Measurements from ENCODE around the gene WNT9B. TPM values are rescaled to one million over a fixed set of nuclear protein-coding genes. Genes with fewer than 3 reads are reported as not detected.

Gene WNT9B
- total and polyA plus RNA-seq, 4 donors: 0.08 to 0.14 (median 0.10) TPM; not detected in 1

- H3K36me3 ChIP-seq (ENCODE audit: control insufficient read depth in 4 of 4, insufficient read depth in 3 of 4, low read depth in 1 of 4, low read length in 3 of 4): no peaks in the 10 kb centered on the region
- peaks cover 3 to 17% (median 13%) of the 10 kb centered on the region in 4 donors for H3K4me1 ChIP-seq (ENCODE audit: control insufficient read depth in 4 of 4, insufficient read depth in 4 of 4, low read length in 3 of 4)
- no peak overlapping the region for H3K9ac ChIP-seq (ENCODE audit: low read depth in 1 of 2, low read length in 2 of 2)
- no peak for TF ChIP-seq RXRA (IDR thresholded peaks at IDR 0.05)
- TF ChIP-seq JUND (IDR thresholded peaks at IDR 0.05): no peak
- no peak for TF ChIP-seq ZBTB33 (IDR thresholded peaks at IDR 0.05)
- TF ChIP-seq GABPA (IDR thresholded peaks at IDR 0.05 in 1 of 2, conservative IDR thresholded peaks at IDR 0.05 in 1 of 2): no peak
- TF ChIP-seq, protein P1, sequence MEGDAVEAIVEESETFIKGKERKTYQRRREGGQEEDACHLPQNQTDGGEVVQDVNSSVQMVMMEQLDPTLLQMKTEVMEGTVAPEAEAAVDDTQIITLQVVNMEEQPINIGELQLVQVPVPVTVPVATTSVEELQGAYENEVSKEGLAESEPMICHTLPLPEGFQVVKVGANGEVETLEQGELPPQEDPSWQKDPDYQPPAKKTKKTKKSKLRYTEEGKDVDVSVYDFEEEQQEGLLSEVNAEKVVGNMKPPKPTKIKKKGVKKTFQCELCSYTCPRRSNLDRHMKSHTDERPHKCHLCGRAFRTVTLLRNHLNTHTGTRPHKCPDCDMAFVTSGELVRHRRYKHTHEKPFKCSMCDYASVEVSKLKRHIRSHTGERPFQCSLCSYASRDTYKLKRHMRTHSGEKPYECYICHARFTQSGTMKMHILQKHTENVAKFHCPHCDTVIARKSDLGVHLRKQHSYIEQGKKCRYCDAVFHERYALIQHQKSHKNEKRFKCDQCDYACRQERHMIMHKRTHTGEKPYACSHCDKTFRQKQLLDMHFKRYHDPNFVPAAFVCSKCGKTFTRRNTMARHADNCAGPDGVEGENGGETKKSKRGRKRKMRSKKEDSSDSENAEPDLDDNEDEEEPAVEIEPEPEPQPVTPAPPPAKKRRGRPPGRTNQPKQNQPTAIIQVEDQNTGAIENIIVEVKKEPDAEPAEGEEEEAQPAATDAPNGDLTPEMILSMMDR (IDR thresholded peaks at IDR 0.05; ENCODE audit: low read depth, low read length, missing input control): no peak
- TF ChIP-seq NR2F2 (IDR thresholded peaks at IDR 0.05): no peak
- no peak for TF ChIP-seq MAX (IDR thresholded peaks at IDR 0.05)
- TF ChIP-seq YY1 (IDR thresholded peaks at IDR 0.05): no peak
- no peak for TF ChIP-seq FOXA2 (IDR thresholded peaks at IDR 0.05)
- no peak for TF ChIP-seq EGR1 (IDR thresholded peaks at IDR 0.05; ENCODE audit: low read depth in 2 of 2)
- no peak for TF ChIP-seq SP1 (IDR thresholded peaks at IDR 0.05)
- TF ChIP-seq, protein P2, sequence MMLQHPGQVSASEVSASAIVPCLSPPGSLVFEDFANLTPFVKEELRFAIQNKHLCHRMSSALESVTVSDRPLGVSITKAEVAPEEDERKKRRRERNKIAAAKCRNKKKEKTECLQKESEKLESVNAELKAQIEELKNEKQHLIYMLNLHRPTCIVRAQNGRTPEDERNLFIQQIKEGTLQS (IDR thresholded peaks at IDR 0.05): no peak
- no peak for TF ChIP-seq HNF4G (IDR thresholded peaks at IDR 0.05)
- no peak for TF ChIP-seq HNF4A (conservative IDR thresholded peaks at IDR 0.05)
- no peak for TF ChIP-seq FOXA1 (IDR thresholded peaks at IDR 0.05)
- 19% methylated on average over 24 of the region's 24 CpGs for WGBS
- no peak overlapping the region for H3K27ac ChIP-seq (ENCODE audit: low read depth in 1 of 2, low read length in 2 of 2)
- H3K4me3 ChIP-seq (ENCODE audit: low read depth in 1 of 3, low read length in 3 of 3): no peak overlapping the region
- H3K9me3 ChIP-seq (ENCODE audit: control insufficient read depth in 4 of 4, low read length in 3 of 4): no peaks in the 10 kb centered on the region
- peaks cover 0 to 16% (median 8%) of the 10 kb centered on the region in 4 donors for H3K27me3 ChIP-seq (ENCODE audit: control insufficient read depth in 4 of 4, insufficient read depth in 4 of 4, low read length in 3 of 4)
- DNase-seq (ENCODE audit: low spot score): no peak
Measured at GRCh38 chr17:46819906-46820351, 31.5 kb upstream of the WNT9B start.

- Histone ChIP-seq H3K4me3 (ENCODE audit: low read depth in 1 of 3, low read length in 3 of 3) (no peak overlapping the region), H3K36me3 (ENCODE audit: control insufficient read depth in 4 of 4, insufficient read depth in 3 of 4, low read depth in 1 of 4, low read length in 3 of 4) (no peaks in the 10 kb centered on the region), H3K4me1 (ENCODE audit: control insufficient read depth in 4 of 4, insufficient read depth in 4 of 4, low read length in 3 of 4) (peaks cover 3 to 17% (median 13%) of the 10 kb centered on the region in 4 donors), H3K27ac (ENCODE audit: low read depth in 1 of 2, low read length in 2 of 2) (no peak overlapping the region), H3K27me3 (ENCODE audit: control insufficient read depth in 4 of 4, insufficient read depth in 4 of 4, low read length in 3 of 4) (peaks cover 0 to 16% (median 8%) of the 10 kb centered on the region in 4 donors), H3K9ac (ENCODE audit: low read depth in 1 of 2, low read length in 2 of 2) (no peak overlapping the region), H3K9me3 (ENCODE audit: control insufficient read depth in 4 of 4, low read length in 3 of 4) (no peaks in the 10 kb centered on the region)
- no peak for DNase-seq (ENCODE audit: low spot score)
- WGBS: 52% methylated on average over 13 of the region's 13 CpGs
- no peak for TF ChIP-seq FOXA1 (IDR thresholded peaks at IDR 0.05)
- no peak for TF ChIP-seq FOXA2 (IDR thresholded peaks at IDR 0.05)
- TF ChIP-seq NR2F2 (IDR thresholded peaks at IDR 0.05): no peak
- no peak for TF ChIP-seq YY1 (IDR thresholded peaks at IDR 0.05)
- TF ChIP-seq, protein P1 (IDR thresholded peaks at IDR 0.05; ENCODE audit: low read depth, low read length, missing input control): no peak
- TF ChIP-seq, protein P2 (IDR thresholded peaks at IDR 0.05): no peak
- TF ChIP-seq TAF1 (conservative IDR thresholded peaks at IDR 0.05): no peak
Measured at GRCh38 chr17:46820592-46821450, 30.6 kb upstream of the WNT9B start.

All from liver (tissue), 9 donors.